HG02852 (cell line): ENCODE results near the gene GNG7.
"Not testable (repeated sequence)": the region's sequence is repeated elsewhere in the genome, so short reads cannot be mapped to it uniquely, and the experiment has no call there.

Source experiments
- ATAC-seq: cut with Tn5 transposase; IDR thresholded peaks from one replicate; pipeline ENCODE4 v1.9.1; 2021; ENCODE audit warnings: mild to moderate bottlenecking, moderate library complexity; ENCODE audit not compliant: unreplicated experiment

GNG7 gene

DNA sequence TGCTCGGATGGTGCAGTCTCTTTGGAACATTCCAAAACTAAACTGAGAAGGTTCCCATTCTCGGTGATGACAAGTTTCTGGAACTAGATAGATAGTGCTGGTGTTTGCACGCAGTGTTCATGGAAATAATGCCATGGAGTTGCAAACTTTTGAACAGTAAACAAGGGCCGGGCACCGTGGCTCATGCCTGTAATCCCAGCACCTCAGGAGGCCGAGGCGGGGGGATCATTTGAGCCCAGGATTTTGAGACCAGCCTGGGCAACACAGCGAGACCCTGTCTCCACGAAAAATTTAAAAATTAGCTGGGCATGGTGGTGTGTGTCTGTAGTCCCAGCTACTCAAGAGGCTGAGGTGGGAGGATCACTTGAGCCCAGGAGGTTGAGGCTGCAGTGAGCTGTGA lies 95.7 kb downstream of the GNG7 start:
- ATAC-seq = not testable (repeated sequence)

- not testable (repeated sequence) for ATAC-seq
Measured at GRCh38 chr19:2605889-2606288, 96.6 kb downstream of the GNG7 start.

DNA sequence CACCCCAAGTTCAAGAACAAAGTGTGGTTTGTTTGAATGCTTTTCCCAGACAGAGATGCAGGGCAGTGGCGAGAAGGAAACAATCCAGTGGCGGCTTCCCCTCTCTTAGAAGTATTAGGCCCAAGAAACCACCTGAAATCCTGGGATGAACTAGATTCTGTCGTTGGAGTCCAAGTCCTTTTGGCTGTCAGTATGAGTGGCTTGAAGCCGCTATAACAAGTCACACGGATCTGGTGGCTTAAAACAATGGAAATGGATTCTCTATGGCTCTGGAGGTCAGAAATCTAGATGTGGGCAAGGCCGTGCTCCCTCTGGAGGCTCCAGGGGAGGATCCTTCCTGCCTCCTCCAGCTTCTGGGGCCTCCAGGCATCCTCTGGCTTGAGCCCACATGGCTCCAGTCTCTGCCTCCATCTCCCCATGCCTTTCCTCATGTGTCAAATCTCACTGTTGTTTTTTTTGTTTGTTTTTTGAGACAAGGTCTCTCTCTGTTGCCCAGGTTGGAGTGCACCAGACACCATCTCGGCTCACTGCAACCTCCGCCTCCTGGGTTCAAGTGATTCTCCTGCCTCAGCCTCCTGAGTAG lies 97.7 kb downstream of the GNG7 start:
- ATAC-seq = no peak

DNA sequence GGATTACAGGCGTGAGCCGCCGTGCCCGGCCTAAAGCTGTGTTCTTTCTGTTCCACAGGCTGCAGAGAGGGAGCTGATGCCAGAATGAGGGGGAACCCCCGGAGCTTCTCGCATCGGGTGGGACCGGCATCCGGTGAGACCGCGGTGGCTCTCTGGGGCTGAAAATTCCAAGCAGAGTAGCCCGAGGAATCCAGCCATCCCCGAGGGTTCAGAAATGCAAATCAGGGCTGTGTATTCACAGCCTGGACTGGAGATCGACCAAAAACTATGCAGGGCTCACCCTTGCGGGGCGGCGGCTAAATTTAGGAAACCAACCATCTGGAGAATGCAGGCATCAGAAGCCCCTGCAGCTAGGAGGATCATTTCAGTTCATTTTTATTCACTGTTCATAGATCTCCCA lies 99.2 kb downstream of the GNG7 start:
- no peak for ATAC-seq

- ATAC-seq = no peak
Measured at GRCh38 chr19:2602391-2603181, 99.9 kb downstream of the GNG7 start.

- ATAC-seq = no peak
Measured at GRCh38 chr19:2600914-2601870, 101.3 kb downstream of the GNG7 start.

DNA sequence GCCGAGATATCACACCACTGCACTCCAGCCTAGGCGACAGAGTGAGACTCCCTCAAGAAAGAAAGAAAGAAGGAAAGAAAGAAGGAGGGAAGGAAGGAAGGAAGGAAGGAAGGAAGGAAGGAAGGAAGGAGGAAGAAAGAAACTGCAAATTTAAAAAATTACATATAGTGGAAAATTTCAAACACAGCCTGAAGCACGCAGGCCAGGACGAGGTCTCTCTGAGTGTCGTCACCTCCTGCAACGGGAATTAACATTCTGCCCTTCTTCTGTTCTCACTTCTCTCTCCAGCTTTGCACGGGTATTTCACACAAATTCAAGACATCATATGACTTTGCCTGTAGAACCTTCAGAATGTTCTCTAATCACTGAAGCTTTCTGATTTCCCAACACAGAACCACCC lies 108.2 kb downstream of the GNG7 start:
- no peak for ATAC-seq

- ATAC-seq = no peak
Measured at GRCh38 chr19:2592824-2593223, 109.7 kb downstream of the GNG7 start.

DNA sequence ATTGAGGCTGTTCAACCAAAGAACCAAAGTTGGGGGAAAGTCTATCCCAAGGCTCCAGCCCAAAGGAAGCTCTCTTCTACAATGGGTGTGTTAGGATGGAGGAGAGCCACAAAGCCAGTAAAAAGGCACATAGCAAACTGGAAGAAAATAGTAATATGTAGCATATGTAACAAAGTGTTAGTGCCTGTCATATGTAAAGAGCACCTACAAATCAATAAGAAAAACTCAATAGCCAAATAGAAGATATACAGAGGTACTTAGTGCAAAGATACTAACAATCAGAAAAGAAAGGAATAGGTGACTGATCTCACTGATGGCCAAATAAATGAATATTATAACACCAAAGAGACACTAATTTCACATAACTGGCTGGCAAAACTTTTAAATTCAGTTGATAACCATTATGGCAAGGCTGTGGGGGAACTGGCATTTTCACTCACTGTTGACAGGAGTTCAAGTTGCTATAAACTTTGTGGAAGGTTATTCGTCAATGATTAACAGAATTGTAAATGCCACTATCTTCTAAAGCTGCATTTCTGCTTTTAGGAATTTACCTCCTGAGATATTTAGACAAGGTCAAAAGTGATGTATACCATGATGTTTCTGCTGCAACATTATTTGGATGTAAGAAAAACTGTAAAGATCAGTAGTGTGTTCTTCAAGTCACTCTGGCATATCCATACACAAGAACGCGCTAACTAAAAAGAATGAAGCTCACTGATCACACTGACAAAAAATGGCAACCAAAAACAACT lies 110.8 kb downstream of the GNG7 start:
- no peak for ATAC-seq

- ATAC-seq = no peak
Measured at GRCh38 chr19:2590630-2591399, 111.7 kb downstream of the GNG7 start.

DNA sequence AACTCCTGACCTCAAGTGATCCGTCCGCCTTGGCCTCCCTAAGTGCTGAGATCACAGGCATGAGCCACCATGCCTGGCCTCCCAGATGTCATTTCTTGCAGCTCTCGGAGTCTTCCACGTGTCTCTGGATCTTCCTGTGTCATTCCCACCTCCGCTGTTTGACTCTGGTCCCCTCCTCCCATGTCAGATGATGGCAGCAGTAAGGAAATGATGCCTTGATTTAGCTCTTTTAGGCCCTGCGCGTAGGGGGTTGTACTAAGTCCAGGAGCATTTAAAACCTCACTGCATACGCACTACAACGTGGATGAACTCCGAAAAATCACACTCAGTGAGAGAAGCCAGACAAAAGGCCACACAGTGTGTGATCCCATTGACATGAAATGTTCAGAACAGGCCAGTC lies 113.1 kb downstream of the GNG7 start:
- no peak for ATAC-seq

DNA sequence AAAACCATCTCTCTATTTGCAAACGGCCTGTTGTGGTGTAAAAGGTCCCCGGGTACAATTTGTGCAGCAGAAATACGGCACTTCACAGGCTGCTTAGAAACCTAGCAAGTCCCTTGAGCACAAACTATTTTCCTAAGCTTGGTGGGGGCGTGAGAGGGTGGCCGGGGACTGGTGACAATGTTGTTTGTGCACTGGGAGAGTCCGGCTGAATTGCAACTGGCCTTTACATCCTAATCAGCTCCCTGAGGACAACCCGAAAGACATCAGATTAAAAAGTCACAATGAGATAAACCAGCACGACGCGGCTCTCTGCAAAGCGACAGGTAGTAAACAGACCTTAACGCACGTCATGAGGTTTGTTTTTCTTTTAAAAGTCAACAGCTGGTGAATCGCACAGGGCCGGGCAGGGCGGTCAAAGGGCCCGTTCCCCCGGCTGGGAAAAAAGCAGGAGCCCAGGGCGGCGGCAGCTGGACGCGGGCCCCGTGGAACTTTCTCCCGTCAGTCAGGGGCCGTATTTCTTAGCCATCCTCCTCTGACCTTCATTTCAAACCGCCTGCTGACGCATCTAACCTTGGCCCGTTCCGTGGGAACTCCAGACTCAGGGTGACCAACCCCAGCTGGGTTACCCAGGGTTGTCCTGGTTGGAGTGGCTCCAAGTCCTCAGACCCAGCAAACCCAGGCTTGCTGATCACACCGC lies 114.3 kb downstream of the GNG7 start:
- no peak for ATAC-seq

GRCh38 chr19:2587001-2587719 lies 115.3 kb downstream of the GNG7 start:
- no peak for ATAC-seq

- ATAC-seq = no peak
Measured at GRCh38 chr19:2586196-2586595, 116.3 kb downstream of the GNG7 start.

DNA sequence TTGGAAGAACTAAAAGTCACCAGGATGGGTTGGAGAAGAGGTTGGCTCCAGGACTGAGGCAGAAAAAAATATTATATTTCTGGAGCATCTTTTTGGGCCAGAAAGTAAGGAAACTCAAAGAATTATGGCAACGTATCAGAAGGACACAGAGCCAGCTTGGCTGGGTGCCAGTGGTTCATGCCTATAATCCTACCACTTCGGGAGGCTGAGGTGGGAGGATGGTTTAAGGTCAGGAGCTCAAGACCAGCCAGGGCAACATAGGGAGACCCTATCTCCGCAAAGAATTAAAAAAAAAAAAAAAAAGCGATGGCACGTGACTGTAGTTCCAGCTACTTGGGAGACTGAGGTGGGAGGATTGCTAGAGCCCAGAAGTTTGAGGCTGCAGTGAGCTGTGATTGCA lies 118.5 kb downstream of the GNG7 start:
- ATAC-seq = no peak

- no peak for ATAC-seq
Measured at GRCh38 chr19:2582984-2583956, 119.2 kb downstream of the GNG7 start.

DNA sequence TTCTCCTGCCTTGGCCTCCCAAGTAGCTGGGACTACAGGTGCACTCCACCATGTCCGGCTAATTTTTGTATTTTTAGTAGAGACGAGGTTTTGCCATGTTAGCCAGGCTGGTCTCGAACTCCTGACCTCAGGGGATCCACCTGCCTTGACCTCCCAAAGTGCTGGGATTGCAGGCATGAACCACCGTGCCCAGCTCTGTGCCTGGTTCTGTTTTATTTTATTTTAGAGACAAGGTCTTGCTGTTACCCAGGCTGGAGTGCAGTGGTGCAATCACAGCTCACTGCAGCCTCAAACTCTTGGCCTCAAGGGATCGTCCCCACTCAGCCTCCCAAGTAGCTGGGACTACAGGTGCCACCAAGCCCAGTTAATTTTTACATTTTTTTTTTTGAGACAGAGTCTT lies 122.1 kb downstream of the GNG7 start:
- not testable (repeated sequence) for ATAC-seq
